Spleen (tissue), 7 donors: ENCODE data around the gene CD2.

Experiments
- CTCF ChIP-seq, 11 experiments: fragments of 200-600 bp in 7 of 11; fragments of 450-650 bp in 4 of 11; sonication (generic) in 4 of 11; IDR thresholded peaks in 8 of 11; conservative IDR thresholded peaks in 3 of 11; 1 replicate in 7 of 11; 2 replicates in 4 of 11; pipeline versions ENCODE4 v1.4.0 to v1.8.0; 2016 to 2021; ENCODE audit warnings: antibody characterized with exemption in 11 of 11, inconsistent platforms in 4 of 11, mild to moderate bottlenecking in 1 of 11
- POLR2A ChIP-seq, 3 donors: fragments of 450-650 bp; IDR thresholded peaks; one replicate each; pipeline ENCODE4 v1.5.1; 2017; ENCODE audit warnings: antibody characterized with exemption in 3 of 3, mild to moderate bottlenecking in 1 of 3
- POLR2AphosphoS5 ChIP-seq, 3 donors: sonication (generic); formaldehyde crosslinking; IDR thresholded peaks; one replicate each; pipeline ENCODE4 v1.5.1; 2017; ENCODE audit warnings: antibody characterized with exemption in 3 of 3
- donor health status: DM: no; HTN: no; CAD: no; lungs with moderate emphysema.
- donor health status: DM: no; HTN: no; CAD: no.
- donor health status: DM: no; HTN: no; CAD: no.

- TF ChIP-seq CTCF (IDR thresholded peaks at IDR 0.05 in 8 of 11, conservative IDR thresholded peaks at IDR 0.05 in 3 of 11) (no peak), POLR2AphosphoS5 (IDR thresholded peaks at IDR 0.05) (no peak), POLR2A (IDR thresholded peaks at IDR 0.05) (no peak)
Observed at GRCh38 chr1:116811321-116811720, 57.1 kb downstream of the CD2 start.
